H1 (cell line): ENCODE data around the gene HS6ST3. TPM values are rescaled to one million over a fixed set of nuclear protein-coding genes. Genes with fewer than 3 reads are reported as not detected.

Experiments
- CTCF ChIA-PET: fragments of 300-600 bp; sonication (Branson Sonifier 250); formaldehyde crosslinking; loops from one replicate; lab custom pipeline; 2021; ENCODE audit not compliant: partially characterized antibody; lab: Charles Lee
- POLR2A ChIA-PET: fragments of 300-600 bp; sonication (Branson Sonifier 250); formaldehyde crosslinking; loops from one replicate; lab custom pipeline; 2021; ENCODE audit warnings: inconsistent platforms; ENCODE audit not compliant: partially characterized antibody; lab: Charles Lee
- DNase-seq, 2 experiments: peaks; one replicate each; pipeline versions ENCODE4 v3.0.0 to v3.0.0-alpha.2; 2010 to 2022; ENCODE audit warnings: low spot score in 2 of 2, low read depth in 1 of 2, mixed read lengths in 1 of 2
- FAIRE-seq: peaks from 2 replicates; lab custom pipeline; 2011; peaks lifted over from hg19 to GRCh38; lab: Jason Lieb, UNC
- H2AFZ ChIP-seq: 2 replicates; pipeline ENCODE4 v1.8.1; 2012; ENCODE audit warnings: low read length, inconsistent platforms
- H2AK5ac ChIP-seq: 2 replicates; pipeline ENCODE4 v1.6.1; 2013; ENCODE audit warnings: low read depth, low read length
- H2BK120ac ChIP-seq: replicated peaks from 2 replicates; pipeline ENCODE3; 2013; ENCODE audit warnings: low read depth, low read length, inconsistent platforms
- H2BK12ac ChIP-seq: 2 replicates; pipeline ENCODE4 v1.6.1; 2013; ENCODE audit warnings: low read depth, low read length
- H2BK15ac ChIP-seq: 2 replicates; pipeline ENCODE4 v1.6.1; 2013; ENCODE audit warnings: low read length
- H2BK20ac ChIP-seq: 2 replicates; pipeline ENCODE4 v1.6.1; 2013; ENCODE audit warnings: low read length
- H2BK5ac ChIP-seq: 2 replicates; pipeline ENCODE4 v1.6.1; 2013; ENCODE audit warnings: low read depth, low read length
- H3K14ac ChIP-seq: 2 replicates; pipeline ENCODE4 v1.6.1; 2013; ENCODE audit warnings: inconsistent platforms; ENCODE audit not compliant: insufficient read length
- H3K18ac ChIP-seq: 2 replicates; pipeline ENCODE4 v1.6.1; 2013; ENCODE audit warnings: low read length; ENCODE audit errors: extremely low read depth
- H3K23ac ChIP-seq: 2 replicates; pipeline ENCODE4 v1.6.1; 2013; ENCODE audit warnings: inconsistent platforms; ENCODE audit not compliant: insufficient read length
- H3K23me2 ChIP-seq: 2 replicates; pipeline ENCODE4 v1.6.1; 2013; ENCODE audit warnings: low read depth, low read length
- H3K27ac ChIP-seq: 2 replicates; pipeline ENCODE4 v1.6.1; 2011; ENCODE audit warnings: low read depth, low read length, inconsistent platforms
- H3K27me3 ChIP-seq, 4 experiments: replicated peaks in 1 of 4; 1 replicate in 1 of 4; 2 replicates in 3 of 4; pipeline versions ENCODE4 v1.6.1 to v1.8.1; 2011 to 2013; ENCODE audit warnings: low read length in 3 of 4, mild to moderate bottlenecking in 3 of 4, inconsistent platforms in 2 of 4, mixed read lengths in 2 of 4, moderate library complexity in 1 of 4; ENCODE audit not compliant: control insufficient read depth in 3 of 4, insufficient read depth in 3 of 4; ENCODE audit errors: extremely low read depth in 1 of 4
- H3K36me3 ChIP-seq, 4 experiments: 2 replicates each; pipeline versions ENCODE4 v1.6.1 to v1.8.1; 2011 to 2013; ENCODE audit warnings: mild to moderate bottlenecking in 4 of 4, low read length in 3 of 4, moderate library complexity in 2 of 4, control low read depth in 1 of 4, inconsistent platforms in 1 of 4; ENCODE audit not compliant: insufficient read depth in 4 of 4, control insufficient read depth in 2 of 4
- H3K4ac ChIP-seq: replicated peaks from 2 replicates; pipeline ENCODE3; 2013; ENCODE audit warnings: low read length, low read depth, mixed read lengths, inconsistent platforms; ENCODE audit not compliant: insufficient read length
- H3K4me1 ChIP-seq, 4 experiments: replicated peaks in 1 of 4; 1 replicate in 1 of 4; 2 replicates in 3 of 4; pipeline versions ENCODE4 v1.6.1 to v1.8.1; 2011 to 2013; ENCODE audit warnings: low read length in 3 of 4, inconsistent platforms in 2 of 4, mixed read lengths in 1 of 4; ENCODE audit not compliant: insufficient read depth in 4 of 4, control insufficient read depth in 3 of 4
- H3K4me2 ChIP-seq, 2 experiments: 2 replicates each; pipeline versions ENCODE4 v1.6.1 to v1.8.1; 2011 to 2013; ENCODE audit warnings: low read depth in 2 of 2, low read length in 2 of 2, control low read depth in 1 of 2, inconsistent platforms in 1 of 2, mild to moderate bottlenecking in 1 of 2; ENCODE audit not compliant: insufficient read depth in 1 of 2
- H3K4me3 ChIP-seq, 4 experiments: fragments of 200-600, 300-600 bp in 1 of 4; sonication (generic), shearing (Covaris generic), sonication (Bioruptor Twin) in 1 of 4; 2 replicates each; pipeline versions ENCODE4 v1.5.1 to v1.8.1; 2011 to 2016; ENCODE audit warnings: low read length in 4 of 4, low read depth in 3 of 4, control low read depth in 2 of 4, inconsistent platforms in 2 of 4, mild to moderate bottlenecking in 2 of 4, mixed read lengths in 1 of 4, moderate library complexity in 1 of 4; ENCODE audit not compliant: insufficient read depth in 2 of 4; ENCODE audit errors: extremely low read depth in 1 of 4
- H3K56ac ChIP-seq: replicated peaks from 2 replicates; pipeline ENCODE3; 2013; ENCODE audit warnings: low read depth, mild to moderate bottlenecking, mixed read lengths, low read length, inconsistent platforms; ENCODE audit not compliant: insufficient read length
- H3K79me1 ChIP-seq: 2 replicates; pipeline ENCODE4 v1.6.1; 2013; ENCODE audit warnings: low read depth, low read length, control low read depth
- H3K79me2 ChIP-seq, 2 experiments: 2 replicates each; pipeline versions ENCODE4 v1.6.1 to v1.8.1; 2012 to 2013; ENCODE audit warnings: low read length in 2 of 2, mild to moderate bottlenecking in 2 of 2, inconsistent platforms in 1 of 2; ENCODE audit not compliant: insufficient read depth in 2 of 2, control insufficient read depth in 1 of 2
- H3K9ac ChIP-seq, 4 experiments: replicated peaks in 1 of 4; 1 replicate in 1 of 4; 2 replicates in 3 of 4; pipeline versions ENCODE4 v1.6.1 to v1.8.1; 2011 to 2013; ENCODE audit warnings: low read depth in 3 of 4, low read length in 3 of 4, control low read depth in 2 of 4, mild to moderate bottlenecking in 2 of 4, moderate library complexity in 2 of 4, inconsistent platforms in 1 of 4; ENCODE audit errors: extremely low read depth in 1 of 4
- H3K9me3 ChIP-seq, 2 experiments: 2 replicates each; pipeline versions ENCODE4 v1.6.1 to v1.8.1; 2012 to 2013; ENCODE audit warnings: mild to moderate bottlenecking in 2 of 2, moderate library complexity in 2 of 2, control low read depth in 1 of 2, inconsistent platforms in 1 of 2, low read depth in 1 of 2, low read length in 1 of 2, mixed read lengths in 1 of 2; ENCODE audit not compliant: insufficient read depth in 2 of 2
- H4K20me1 ChIP-seq, 2 experiments: replicated peaks in 1 of 2; 2 replicates each; pipeline versions ENCODE3 to v1.8.1; 2011 to 2013; ENCODE audit warnings: inconsistent platforms in 2 of 2, low read length in 2 of 2, mild to moderate bottlenecking in 1 of 2; ENCODE audit not compliant: insufficient read depth in 2 of 2, control insufficient read depth in 1 of 2
- H4K5ac ChIP-seq: 2 replicates; pipeline ENCODE4 v1.6.1; 2013; ENCODE audit warnings: low read length, low read depth, mixed read lengths, inconsistent platforms; ENCODE audit not compliant: insufficient read length
- H4K8ac ChIP-seq: 2 replicates; pipeline ENCODE4 v1.8.0; 2013; ENCODE audit warnings: mild to moderate bottlenecking, moderate library complexity, low read length, inconsistent platforms; ENCODE audit not compliant: insufficient read depth; ENCODE audit errors: extremely low read depth
- H4K91ac ChIP-seq: replicated peaks from 2 replicates; pipeline ENCODE3; 2013; ENCODE audit warnings: low read length, mixed read lengths, inconsistent platforms; ENCODE audit not compliant: insufficient read length
- SUZ12 ChIP-seq: fragments of 200-600 bp; sonication (generic); IDR thresholded peaks from 2 replicates; pipeline ENCODE4 v1.6.1; 2012; ENCODE audit warnings: mild to moderate bottlenecking, inconsistent platforms, low read length, moderate library complexity, mixed read lengths
- WGBS, 2 experiments: shearing (Covaris generic) in 1 of 2; methylation state at CpG; one replicate each; pipeline versions ENCODE4 v1.1.6 to v1.1.7; 2013 to 2015; ENCODE audit warnings: low lambda C conversion rate in 2 of 2, mixed read lengths in 2 of 2, inconsistent platforms in 1 of 2, low coverage in 1 of 2, missing lambda C conversion rate in 1 of 2; ENCODE audit not compliant: insufficient replicate concordance in 2 of 2, insufficient coverage in 1 of 2, insufficient read length in 1 of 2; ENCODE audit errors: extremely low coverage in 1 of 2, missing lambda C conversion rate in 1 of 2; 5-methylcytosine and 5-hydroxymethylcytosine counted together
- polyA plus RNA-seq, 7 experiments: library from polyadenylated mRNA; depleted of rRNA in 3 of 7; stranded (reverse) in 5 of 7; unstranded in 2 of 7; fragments of >200 nt in 5 of 7; fragments of 200-250 nt in 2 of 7; gene quantifications; 1 replicate in 5 of 7; 2 replicates in 1 of 7; 4 replicates in 1 of 7; pipeline versions ENCODE4 v1.2.1 to v1.2.3, GENCODE V29; 2011 to 2013; ENCODE audit warnings: missing spikeins in 2 of 7, mixed read lengths in 2 of 7
- total RNA-seq: library from RNA; stranded (reverse); fragmentation: NEBNext Ultra II Directional; extraction: Animal tissue kit (Norgen Biotek cat#: 25700); gene quantifications from 2 replicates; pipeline ENCODE4 v1.2.1, GENCODE V29; 2021
- TF ChIP-seq, protein P1 (sequence below), 3 experiments: IDR thresholded peaks; 1 replicate in 2 of 3; 2 replicates in 1 of 3; pipeline versions ENCODE4 v1.5.1 to v1.6.1; 2011; ENCODE audit warnings: low read length in 3 of 3, mild to moderate bottlenecking in 3 of 3, inconsistent platforms in 2 of 3, low read depth in 1 of 3, moderate library complexity in 1 of 3; ENCODE audit not compliant: insufficient read depth in 1 of 3; ENCODE audit errors: control extremely low read depth in 1 of 3

The HS6ST3 gene
- total and polyA plus RNA-seq, 2 of the 8 experiments (the other 6 are each of a cell fraction or from before 2014, with no cell fraction given): 0.45 to 1.2 TPM

DNA sequence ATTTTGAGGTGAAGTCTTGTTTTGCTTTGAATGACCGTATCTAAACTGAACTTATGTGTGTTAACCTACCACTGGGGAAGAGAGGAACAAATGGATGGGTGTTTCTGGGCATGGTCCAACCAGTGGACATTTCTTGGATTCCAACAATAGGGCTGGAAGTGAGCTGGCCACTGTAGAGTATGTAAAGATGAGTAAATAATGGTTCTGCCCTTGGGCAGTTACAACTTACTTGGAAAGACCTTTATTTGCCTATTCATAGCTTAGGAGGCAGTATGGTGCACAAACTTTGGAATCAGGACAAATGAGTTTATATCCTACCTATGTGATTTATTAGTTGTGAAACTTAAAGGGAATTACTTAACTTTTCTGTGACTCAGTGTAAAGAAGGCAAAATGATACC is 429.5 kb downstream of the HS6ST3 start:
- 100% methylated on average over 1 of the region's 1 CpG; no CpG with 5 or more reads in 1 of the 2 experiments for WGBS, 2 experiments
- H4K5ac ChIP-seq: no peak overlapping the region
- no peak overlapping the region for H2BK12ac ChIP-seq
- TF ChIP-seq SUZ12: no peak
- TF ChIP-seq, protein P1, sequence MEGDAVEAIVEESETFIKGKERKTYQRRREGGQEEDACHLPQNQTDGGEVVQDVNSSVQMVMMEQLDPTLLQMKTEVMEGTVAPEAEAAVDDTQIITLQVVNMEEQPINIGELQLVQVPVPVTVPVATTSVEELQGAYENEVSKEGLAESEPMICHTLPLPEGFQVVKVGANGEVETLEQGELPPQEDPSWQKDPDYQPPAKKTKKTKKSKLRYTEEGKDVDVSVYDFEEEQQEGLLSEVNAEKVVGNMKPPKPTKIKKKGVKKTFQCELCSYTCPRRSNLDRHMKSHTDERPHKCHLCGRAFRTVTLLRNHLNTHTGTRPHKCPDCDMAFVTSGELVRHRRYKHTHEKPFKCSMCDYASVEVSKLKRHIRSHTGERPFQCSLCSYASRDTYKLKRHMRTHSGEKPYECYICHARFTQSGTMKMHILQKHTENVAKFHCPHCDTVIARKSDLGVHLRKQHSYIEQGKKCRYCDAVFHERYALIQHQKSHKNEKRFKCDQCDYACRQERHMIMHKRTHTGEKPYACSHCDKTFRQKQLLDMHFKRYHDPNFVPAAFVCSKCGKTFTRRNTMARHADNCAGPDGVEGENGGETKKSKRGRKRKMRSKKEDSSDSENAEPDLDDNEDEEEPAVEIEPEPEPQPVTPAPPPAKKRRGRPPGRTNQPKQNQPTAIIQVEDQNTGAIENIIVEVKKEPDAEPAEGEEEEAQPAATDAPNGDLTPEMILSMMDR (IDR thresholded peaks at IDR 0.05; ENCODE audit: control extremely low read depth in 1 of 3, insufficient read depth in 1 of 3, low read depth in 1 of 3, low read length in 3 of 3): no peak
- no peak overlapping the region for H3K18ac ChIP-seq
- ChIA-PET CTCF (interaction anchor here (1.2 kb wide), 1 partner anchor 14 kb away, joined by 3 read pairs; no protein-coding TSS in a partner anchor), POLR2A (no interaction called here)
- H3K23me2 ChIP-seq: no peaks in the 10 kb centered on the region
- no peaks in the 10 kb centered on the region for H3K79me2 ChIP-seq
- H3K23ac ChIP-seq: no peak overlapping the region
- H4K8ac ChIP-seq: no peak overlapping the region
- no peak overlapping the region for H2AK5ac ChIP-seq
- no peak overlapping the region for H3K9ac ChIP-seq
- no peaks in the 10 kb centered on the region for H4K20me1 ChIP-seq
- no peaks in the 10 kb centered on the region for H3K36me3 ChIP-seq
- H3K4ac ChIP-seq: no peak overlapping the region
- H2BK20ac ChIP-seq: no peak overlapping the region
- no peaks in the 10 kb centered on the region for H3K79me1 ChIP-seq
- H3K4me3 ChIP-seq: no peak overlapping the region
- FAIRE-seq (no peak), DNase-seq (no peak)
- H3K9me3 ChIP-seq: no peaks in the 10 kb centered on the region
- no peak overlapping the region for H3K27ac ChIP-seq
- no peak overlapping the region for H2BK15ac ChIP-seq
- H3K14ac ChIP-seq: no peak overlapping the region
- no peak overlapping the region for H3K56ac ChIP-seq
- H2BK5ac ChIP-seq: no peak overlapping the region
- peaks cover 0 to 1% (median 0%) of the 10 kb centered on the region in 4 experiments; a peak in 1 of 7 replicates for H3K27me3 ChIP-seq
- H4K91ac ChIP-seq: no peak overlapping the region
- H2BK120ac ChIP-seq: no peak overlapping the region
- H3K4me1 ChIP-seq: peaks cover 0 to under 1% (median 0%) of the 10 kb centered on the region in 4 experiments; a peak in 2 of 7 replicates
- no peak overlapping the region for H2AFZ ChIP-seq
- H3K4me2 ChIP-seq: no peak overlapping the region
